Activated T-cell treated with anti-CD3 and anti-CD28 coated beads, Interleukin-2, amount 50 U/mL, for 72 hours (primary cell): ENCODE measurements around the gene CSRNP2. TPM values are rescaled to one million over a fixed set of nuclear protein-coding genes. Genes with fewer than 3 reads are reported as not detected.
"Not testable (repeated sequence)": the region's sequence is repeated elsewhere in the genome, so short reads cannot be mapped to it uniquely, and the experiment has no call there.

ENCODE experiments used
- ATAC-seq, 2 donors: fragments of 150-1000 bp; cut with Tn5 transposase; replicated peaks in 1 of 2; 2 replicates each; pipeline ENCODE4 v1.10.0; 2021; ENCODE audit warnings: moderate library complexity in 2 of 2, mild to moderate bottlenecking in 1 of 2
- DNase-seq, 2 donors: peaks; one replicate each; pipeline ENCODE4 v3.0.0; 2021 to 2022; ENCODE audit warnings: mixed read lengths in 1 of 2
- H3K27ac Mint-ChIP-seq: one replicate; pipeline ENCODE4 v1.8.0; 2022; ENCODE audit warnings: mild to moderate bottlenecking, moderate library complexity, mixed read lengths
- H3K27me3 Mint-ChIP-seq: one replicate; pipeline ENCODE4 v1.8.0; 2022; ENCODE audit warnings: low read depth, mixed read lengths
- H3K36me3 Mint-ChIP-seq, 2 donors: one replicate each; pipeline ENCODE4 v1.8.0; 2022; ENCODE audit warnings: mixed read lengths in 2 of 2, mild to moderate bottlenecking in 1 of 2; ENCODE audit not compliant: insufficient read depth in 2 of 2
- H3K4me1 Mint-ChIP-seq: one replicate; pipeline ENCODE4 v1.8.0; 2022; ENCODE audit warnings: low read depth, mixed read lengths
- H3K4me3 Mint-ChIP-seq, 2 donors: one replicate each; pipeline ENCODE4 v1.8.0; 2022; ENCODE audit warnings: mild to moderate bottlenecking in 2 of 2, mixed read lengths in 2 of 2, moderate library complexity in 2 of 2
- H3K9me3 Mint-ChIP-seq, 2 donors: one replicate each; pipeline ENCODE4 v1.8.0; 2022; ENCODE audit warnings: mixed read lengths in 2 of 2
- total RNA-seq, 2 donors: library from RNA; stranded (reverse); gene quantifications; one replicate each; pipeline ENCODE4 v1.2.3, GENCODE V29; 2022

CSRNP2 gene
- total RNA-seq, 2 donors from 2014 or later = 30.6 to 33.4 TPM

DNA sequence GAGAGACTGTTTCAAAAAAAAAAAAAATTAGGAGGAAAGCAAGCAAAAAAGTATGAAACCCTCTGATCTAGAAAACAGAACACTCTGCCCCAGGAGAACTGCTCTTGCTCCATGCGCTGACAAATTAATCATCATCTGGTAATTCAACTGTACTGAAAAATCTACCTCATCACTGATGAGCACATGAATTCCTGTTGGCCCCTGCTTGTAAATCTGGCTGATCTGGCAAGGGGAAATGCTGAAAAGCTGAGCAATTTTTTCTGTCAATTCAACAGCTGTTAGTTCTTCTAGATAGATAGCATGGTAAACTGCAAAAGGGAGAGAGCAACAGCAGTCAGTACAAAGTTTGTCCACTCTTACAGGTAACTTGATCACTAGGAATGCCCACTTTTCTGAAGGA, 15.2 kb upstream of the CSRNP2 start:
- Mint-ChIP-seq H3K27ac (no peak overlapping the region), H3K9me3 (no peaks in the 10 kb centered on the region), H3K27me3 (no peaks in the 10 kb centered on the region), H3K36me3 (peaks cover 4 to 27% of the 10 kb centered on the region in 2 donors), H3K4me1 (peaks cover 3% of the 10 kb centered on the region), H3K4me3 (no peak overlapping the region)
- ATAC-seq (no peak), DNase-seq (no peak)

DNA sequence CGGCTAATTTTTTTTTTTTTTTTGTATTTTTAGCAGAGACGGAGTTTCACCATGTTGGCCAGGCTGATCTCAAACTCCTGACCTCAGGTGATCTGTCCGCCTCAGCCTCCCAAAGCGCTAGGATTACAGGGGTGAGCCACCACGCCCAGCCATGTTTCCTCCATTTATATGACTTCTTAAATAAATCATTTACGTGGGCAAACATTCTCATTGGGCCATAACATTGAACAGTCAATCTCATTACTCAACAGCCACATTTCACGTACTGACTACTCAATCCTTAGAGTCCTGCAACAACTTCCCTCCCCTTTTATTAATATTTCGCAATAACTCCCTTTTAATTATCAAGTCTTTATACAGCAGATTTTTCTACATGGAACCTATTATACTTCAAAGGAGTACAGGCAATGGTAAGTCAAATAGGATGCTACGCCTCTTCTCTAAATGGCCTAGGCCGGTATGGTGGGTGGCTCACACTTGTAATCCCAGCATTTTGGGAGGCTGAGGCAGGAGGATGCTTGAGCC, 7.4 kb upstream of the CSRNP2 start:
- H3K27ac Mint-ChIP-seq = no peak overlapping the region
- no peaks in the 10 kb centered on the region for H3K9me3 Mint-ChIP-seq
- no peak overlapping the region for H3K4me3 Mint-ChIP-seq
- H3K27me3 Mint-ChIP-seq = no peaks in the 10 kb centered on the region
- ATAC-seq (no peak), DNase-seq (no peak)
- peaks cover 20% of the 10 kb centered on the region for H3K4me1 Mint-ChIP-seq
- H3K36me3 Mint-ChIP-seq = peaks cover 3 to 12% of the 10 kb centered on the region in 2 donors

DNA sequence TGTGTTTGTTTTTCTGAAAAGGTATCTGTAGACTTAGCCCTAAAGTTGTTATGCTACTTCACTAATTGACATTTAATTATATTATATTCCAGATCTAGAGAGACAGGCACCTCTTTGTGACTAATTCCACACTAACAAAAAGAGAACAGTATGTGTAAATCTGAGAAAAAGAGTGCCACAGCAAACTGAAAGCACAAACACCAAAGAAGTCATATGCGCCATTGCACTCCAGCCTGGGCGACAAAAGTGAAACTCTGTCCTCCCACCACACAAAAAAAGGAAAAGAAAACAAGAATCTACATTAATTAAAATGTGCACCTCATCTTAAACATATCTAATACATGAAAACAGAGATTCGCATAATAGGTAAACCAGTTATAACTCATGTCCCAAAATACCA, 4.4 kb upstream of the CSRNP2 start:
- H3K27ac Mint-ChIP-seq = peak overlapping the region; percentile 3
- peak overlapping the region; percentile 42 for H3K4me3 Mint-ChIP-seq
- ATAC-seq (peak; percentile 32 to 33), DNase-seq (peak; percentile 52)
- no peaks in the 10 kb centered on the region for H3K9me3 Mint-ChIP-seq
- H3K27me3 Mint-ChIP-seq = no peaks in the 10 kb centered on the region
- H3K4me1 Mint-ChIP-seq = peaks cover 31% of the 10 kb centered on the region
- peaks cover 1 to 5% of the 10 kb centered on the region in 2 donors for H3K36me3 Mint-ChIP-seq

DNA sequence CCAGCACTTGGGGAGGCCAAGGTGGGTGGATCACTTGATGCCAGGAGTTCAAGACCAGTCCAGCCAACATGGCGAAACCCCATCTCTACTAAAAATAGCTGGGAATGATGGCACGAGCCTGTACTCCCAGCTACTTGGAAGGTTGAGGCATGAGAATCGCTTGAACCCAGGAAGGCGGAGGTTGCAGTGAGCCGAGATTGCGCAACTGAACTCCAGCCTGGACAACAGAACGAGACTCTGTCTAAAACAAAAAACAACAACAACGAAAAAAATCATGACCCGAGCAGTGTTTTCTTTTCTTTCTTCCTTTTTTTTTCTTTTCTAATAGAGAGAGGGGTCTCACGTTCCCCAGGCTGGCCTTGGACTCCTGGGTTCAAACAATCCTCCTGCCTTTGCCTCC, 3.5 kb upstream of the CSRNP2 start:
- Mint-ChIP-seq H3K4me1 (peaks cover 40% of the 10 kb centered on the region), H3K4me3 (no peak overlapping the region), H3K27ac (peak overlapping the region; percentile 3), H3K27me3 (no peaks in the 10 kb centered on the region), H3K36me3 (peaks cover 5 to 8% of the 10 kb centered on the region in 2 donors), H3K9me3 (no peaks in the 10 kb centered on the region)
- no peak for DNase-seq
- no peak for ATAC-seq

- Mint-ChIP-seq H3K36me3 (peaks cover 5 to 8% of the 10 kb centered on the region in 2 donors), H3K27ac (peak overlapping the region; percentile 19), H3K4me1 (peaks cover 47% of the 10 kb centered on the region), H3K9me3 (no peaks in the 10 kb centered on the region), H3K4me3 (no peak overlapping the region), H3K27me3 (no peaks in the 10 kb centered on the region)
- DNase-seq (no peak), ATAC-seq (no peak)
These were observed 2.4 kb upstream of the CSRNP2 start for GRCh38 chr12:51085757-51086156.

- no peaks in the 10 kb centered on the region for H3K9me3 Mint-ChIP-seq
- peaks cover 39% of the 10 kb centered on the region for H3K4me1 Mint-ChIP-seq
- H3K27ac Mint-ChIP-seq = peak overlapping the region; percentile 100
- ATAC-seq (peak; percentile 8 to 11), DNase-seq (peak; percentile 38 to 41)
- H3K4me3 Mint-ChIP-seq = peak overlapping the region; percentile 98 to 99
- peaks cover 5 to 10% of the 10 kb centered on the region in 2 donors for H3K36me3 Mint-ChIP-seq
- no peaks in the 10 kb centered on the region for H3K27me3 Mint-ChIP-seq
These were observed 753 bp downstream of the CSRNP2 start for GRCh38 chr12:51082561-51083125.

DNA sequence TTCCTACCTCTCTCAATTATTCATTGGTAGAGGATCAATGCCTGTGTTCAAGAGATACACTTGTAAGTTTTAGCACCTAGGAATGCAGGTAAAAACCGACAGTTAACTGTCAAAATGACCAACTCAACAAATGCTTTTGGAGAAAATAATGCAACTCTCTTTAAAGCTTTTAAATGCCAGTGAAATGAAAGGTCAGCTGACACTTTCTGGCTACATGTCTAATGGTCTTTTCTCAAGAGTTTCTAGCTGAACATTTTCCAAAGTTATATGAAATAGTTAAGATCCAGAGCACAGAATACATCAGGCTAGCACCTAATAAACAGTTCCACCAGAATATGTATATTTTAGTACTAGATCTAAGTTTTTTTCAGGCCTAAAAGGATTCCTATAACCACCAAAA, 2.0 kb downstream of the CSRNP2 start:
- DNase-seq = no peak
- Mint-ChIP-seq H3K27me3 (no peaks in the 10 kb centered on the region), H3K27ac (peak overlapping the region; percentile 59), H3K4me3 (peak overlapping the region; percentile 18 to 99), H3K4me1 (peaks cover 38% of the 10 kb centered on the region), H3K36me3 (peaks cover 5 to 10% of the 10 kb centered on the region in 2 donors), H3K9me3 (no peaks in the 10 kb centered on the region)
- no peak for ATAC-seq

DNA sequence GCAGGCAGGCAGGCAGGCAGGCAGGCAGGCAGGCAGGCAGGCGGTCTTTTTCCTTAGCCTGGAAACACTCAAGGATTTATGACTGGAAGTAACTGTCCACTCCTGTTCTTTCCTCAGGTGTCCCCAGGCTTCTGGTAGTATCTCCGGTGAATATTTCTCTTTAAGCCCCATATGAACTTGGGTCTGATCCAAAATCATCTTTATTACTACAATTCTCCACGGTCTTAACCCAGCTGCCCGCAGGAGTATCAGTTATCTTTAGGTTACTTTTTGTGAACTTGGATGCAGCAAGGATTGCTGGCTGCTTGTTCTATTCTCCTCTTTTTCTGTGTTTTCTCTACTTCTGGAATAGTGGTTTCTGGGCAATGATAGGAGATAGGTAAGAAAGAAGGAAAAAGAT, 3.3 kb downstream of the CSRNP2 start:
- no peaks in the 10 kb centered on the region for H3K9me3 Mint-ChIP-seq
- no peaks in the 10 kb centered on the region for H3K27me3 Mint-ChIP-seq
- peaks cover 47% of the 10 kb centered on the region for H3K4me1 Mint-ChIP-seq
- ATAC-seq = no peak
- DNase-seq = no peak
- no peak overlapping the region for H3K27ac Mint-ChIP-seq
- H3K36me3 Mint-ChIP-seq = peaks cover 5 to 8% of the 10 kb centered on the region in 2 donors
- no peak overlapping the region for H3K4me3 Mint-ChIP-seq

GRCh38 chr12:51078866-51079265, 4.5 kb downstream of the CSRNP2 start:
- H3K36me3 Mint-ChIP-seq, DNase-seq, H3K27me3 Mint-ChIP-seq, H3K9me3 Mint-ChIP-seq, H3K4me3 Mint-ChIP-seq, ATAC-seq, H3K27ac Mint-ChIP-seq: not testable (repeated sequence)
- peaks cover 45% of the 10 kb centered on the region for H3K4me1 Mint-ChIP-seq

DNA sequence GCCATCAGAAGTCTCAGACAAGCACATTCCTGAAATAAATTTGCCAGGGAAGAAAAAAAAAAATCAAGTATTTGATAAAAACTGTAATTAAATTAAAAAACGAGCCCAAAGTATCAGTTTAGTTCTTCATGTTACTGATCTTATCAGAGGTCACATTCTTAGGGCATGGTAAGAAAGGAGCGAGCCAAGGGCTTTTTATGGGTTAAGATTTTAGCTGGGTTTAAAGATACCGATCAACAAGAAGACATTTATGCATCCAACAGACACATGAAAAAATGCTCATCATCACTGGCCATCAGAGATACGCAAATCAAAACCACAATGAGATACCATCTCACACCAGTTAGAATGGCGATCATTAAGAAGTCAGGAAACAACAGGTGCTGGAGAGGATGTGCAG, 5.0 kb downstream of the CSRNP2 start:
- not testable (repeated sequence) for H3K27ac Mint-ChIP-seq, H3K36me3 Mint-ChIP-seq, H3K4me3 Mint-ChIP-seq, H3K27me3 Mint-ChIP-seq, ATAC-seq, H3K9me3 Mint-ChIP-seq, DNase-seq
- H3K4me1 Mint-ChIP-seq = peaks cover 41% of the 10 kb centered on the region

GRCh38 chr12:51077930-51078329, 5.5 kb downstream of the CSRNP2 start:
- Mint-ChIP-seq H3K27me3 (no peaks in the 10 kb centered on the region), H3K36me3 (peaks cover 6% of the 10 kb centered on the region in 2 donors), H3K9me3 (no peaks in the 10 kb centered on the region), H3K4me3 (no peak overlapping the region), H3K4me1 (peaks cover 37% of the 10 kb centered on the region), H3K27ac (no peak overlapping the region)
- ATAC-seq = no peak
- no peak for DNase-seq

- Mint-ChIP-seq H3K27ac (peak overlapping the region; percentile 77), H3K9me3 (no peaks in the 10 kb centered on the region)
- ATAC-seq = peak; percentile 84 to 88
These were observed 7.0 kb downstream of the CSRNP2 start for GRCh38 chr12:51076236-51076930.

GRCh38 chr12:51075390-51075789, 8.0 kb downstream of the CSRNP2 start:
- H3K27me3 Mint-ChIP-seq = no peaks in the 10 kb centered on the region
- DNase-seq (no peak), ATAC-seq (no peak)
- no peaks in the 10 kb centered on the region for H3K9me3 Mint-ChIP-seq
- H3K4me1 Mint-ChIP-seq = peaks cover 19% of the 10 kb centered on the region
- peaks cover 2 to 10% of the 10 kb centered on the region in 2 donors for H3K36me3 Mint-ChIP-seq
- H3K4me3 Mint-ChIP-seq = no peak overlapping the region
- H3K27ac Mint-ChIP-seq = no peak overlapping the region

More at GRCh38 chr12:51076236-51076930, 7.0 kb downstream of the CSRNP2 start:
- Mint-ChIP-seq H3K4me3 (peak overlapping the region; percentile 21 to 50), H3K36me3 (peaks cover 2 to 10% of the 10 kb centered on the region in 2 donors), H3K4me1 (peaks cover 22% of the 10 kb centered on the region), H3K27me3 (no peaks in the 10 kb centered on the region)
- peak in 1 of 2 donors; percentile 15 for DNase-seq
